GM19395 (cell line): ENCODE data around the gene AFP.
"Not testable (repeated sequence)": the region's sequence is repeated elsewhere in the genome, so short reads cannot be mapped to it uniquely, and the experiment has no call there.

ENCODE experiments used
- ATAC-seq: cut with Tn5 transposase; IDR thresholded peaks from one replicate; pipeline ENCODE4 v1.9.1; 2021; ENCODE audit warnings: mild to moderate bottlenecking, moderate library complexity; ENCODE audit not compliant: unreplicated experiment

The AFP gene

GRCh38 chr4:73435984-73436383 lies at the start of gene AFP:
Gene AFP, plus strand, starts transcription at chr4:73436221. Its CDS starts 42 bp downstream, at chr4:73436263.
- ATAC-seq = no peak

- ATAC-seq = no peak
These were observed 48.5 kb upstream of the AFP start for GRCh38 chr4:73387552-73387951.

GRCh38 chr4:73388887-73389286 lies 47.1 kb upstream of the AFP start:
- ATAC-seq = no peak

GRCh38 chr4:73389663-73390062 lies 46.4 kb upstream of the AFP start:
- not testable (repeated sequence) for ATAC-seq

GRCh38 chr4:73391774-73392173 lies 44.2 kb upstream of the AFP start:
- no peak for ATAC-seq

GRCh38 chr4:73392936-73393335 lies 43.1 kb upstream of the AFP start:
- ATAC-seq = no peak

GRCh38 chr4:73396304-73396703 lies 39.7 kb upstream of the AFP start:
- ATAC-seq = no peak

- no peak for ATAC-seq
These were observed 38.7 kb upstream of the AFP start for GRCh38 chr4:73396993-73397972.

GRCh38 chr4:73401412-73401811 lies 34.6 kb upstream of the AFP start:
- ATAC-seq = no peak

- no peak for ATAC-seq
These were observed 32.0 kb upstream of the AFP start, which contains the start of gene ALB for GRCh38 chr4:73404042-73404441. Gene ALB, plus strand, starts transcription at chr4:73404287. Its CDS starts 41 bp downstream, at chr4:73404328.

GRCh38 chr4:73404457-73404856 lies 31.6 kb upstream of the AFP start:
- ATAC-seq = no peak

GRCh38 chr4:73405138-73405537 lies 30.9 kb upstream of the AFP start:
- ATAC-seq = no peak

GRCh38 chr4:73406548-73406875 lies 29.5 kb upstream of the AFP start:
- ATAC-seq = no peak

GRCh38 chr4:73407227-73407673 lies 28.8 kb upstream of the AFP start:
- ATAC-seq = no peak

GRCh38 chr4:73408181-73408867 lies 27.7 kb upstream of the AFP start:
- no peak for ATAC-seq

GRCh38 chr4:73409012-73409862 lies 26.8 kb upstream of the AFP start:
- no peak for ATAC-seq

GRCh38 chr4:73409978-73410548 lies 26.0 kb upstream of the AFP start:
- no peak for ATAC-seq

GRCh38 chr4:73410916-73411730 lies 24.9 kb upstream of the AFP start:
- ATAC-seq = no peak

GRCh38 chr4:73411731-73412414 lies 24.1 kb upstream of the AFP start:
- ATAC-seq = no peak
